HG02588 (cell line): ENCODE measurements around the gene CYP2D6.
"Not testable (repeated sequence)": the region's sequence is repeated elsewhere in the genome, so short reads cannot be mapped to it uniquely, and the experiment has no call there.

Source experiments
- ATAC-seq: cut with Tn5 transposase; IDR thresholded peaks from one replicate; pipeline ENCODE4 v1.9.1; 2021; ENCODE audit warnings: mild to moderate bottlenecking, moderate library complexity; ENCODE audit not compliant: unreplicated experiment

Gene CYP2D6

GRCh38 chr22:42130639-42131431 is at the start of gene CYP2D6:
Gene CYP2D6 (minus strand): TSS chr22:42130810. CDS start chr22:42130791, 19 bp downstream.
- ATAC-seq: not testable (repeated sequence)

- no peak for ATAC-seq
These were observed 49.0 kb upstream of the CYP2D6 start for GRCh38 chr22:42179616-42180015.

- no peak for ATAC-seq
These were observed 48.4 kb upstream of the CYP2D6 start for GRCh38 chr22:42178910-42179519.

GRCh38 chr22:42177891-42178336 is 47.3 kb upstream of the CYP2D6 start:
- ATAC-seq: no peak

GRCh38 chr22:42176255-42176915 is 45.8 kb upstream of the CYP2D6 start:
- no peak for ATAC-seq

- no peak for ATAC-seq
These were observed 43.5 kb upstream of the CYP2D6 start for GRCh38 chr22:42174062-42174461.

- ATAC-seq: no peak
These were observed 42.7 kb upstream of the CYP2D6 start for GRCh38 chr22:42173183-42173926.

- no peak for ATAC-seq
These were observed 42.2 kb upstream of the CYP2D6 start for GRCh38 chr22:42172773-42173172.

- no peak for ATAC-seq
These were observed 41.5 kb upstream of the CYP2D6 start for GRCh38 chr22:42171946-42172719.

GRCh38 chr22:42171417-42171816 is 40.8 kb upstream of the CYP2D6 start:
- no peak for ATAC-seq

- no peak for ATAC-seq
These were observed 40.3 kb upstream of the CYP2D6 start for GRCh38 chr22:42170946-42171345.

GRCh38 chr22:42169055-42169469 is 38.5 kb upstream of the CYP2D6 start:
- no peak for ATAC-seq

GRCh38 chr22:42168476-42168875 is 37.9 kb upstream of the CYP2D6 start:
- ATAC-seq: no peak

- ATAC-seq: no peak
These were observed 36.5 kb upstream of the CYP2D6 start for GRCh38 chr22:42167066-42167465.

GRCh38 chr22:42164901-42165300 is 34.3 kb upstream of the CYP2D6 start:
- no peak for ATAC-seq

- no peak for ATAC-seq
These were observed 32.9 kb upstream of the CYP2D6 start for GRCh38 chr22:42163515-42163914.

GRCh38 chr22:42162728-42163489 is 32.3 kb upstream of the CYP2D6 start:
- no peak for ATAC-seq

GRCh38 chr22:42160830-42161696 is 30.5 kb upstream of the CYP2D6 start:
- no peak for ATAC-seq

GRCh38 chr22:42160251-42160650 is 29.6 kb upstream of the CYP2D6 start:
- ATAC-seq: no peak
